AML-193 (cell line): ENCODE results near the gene PHF11.
A peak's percentile ranks its signal among the peaks of the same experiment; 100 is the strongest.
"Not testable (repeated sequence)": the region's sequence is repeated elsewhere in the genome, so short reads cannot be mapped to it uniquely, and the experiment has no call there.

Experiments used
- DNase-seq, 2 experiments: peaks; one replicate each; lab custom pipeline; 2025; lab: John Stamatoyannopoulos, UW

The PHF11 gene

DNA sequence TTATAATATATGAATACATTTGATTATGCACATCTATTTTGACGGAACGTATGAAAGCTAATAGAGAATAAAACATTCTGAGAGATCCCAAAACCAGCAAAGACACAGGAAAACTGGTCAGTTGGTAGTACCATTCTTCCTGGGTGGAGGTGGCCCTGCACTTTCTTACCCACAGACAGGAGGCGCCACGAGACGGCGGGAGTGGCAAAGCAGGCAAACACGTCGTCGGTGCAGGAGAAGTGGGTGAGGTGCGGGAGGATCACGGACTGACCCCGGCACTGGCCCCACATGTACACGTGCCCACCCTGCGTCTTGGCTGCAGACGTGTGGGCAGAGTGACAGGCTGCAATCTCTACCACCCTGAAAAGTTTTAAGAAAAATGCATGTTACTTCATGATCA, 53.5 kb downstream of the PHF11 start:
- no peak for DNase-seq

GRCh38 chr13:49550942-49551644, 55.3 kb downstream of the PHF11 start:
- DNase-seq: no peak

DNA sequence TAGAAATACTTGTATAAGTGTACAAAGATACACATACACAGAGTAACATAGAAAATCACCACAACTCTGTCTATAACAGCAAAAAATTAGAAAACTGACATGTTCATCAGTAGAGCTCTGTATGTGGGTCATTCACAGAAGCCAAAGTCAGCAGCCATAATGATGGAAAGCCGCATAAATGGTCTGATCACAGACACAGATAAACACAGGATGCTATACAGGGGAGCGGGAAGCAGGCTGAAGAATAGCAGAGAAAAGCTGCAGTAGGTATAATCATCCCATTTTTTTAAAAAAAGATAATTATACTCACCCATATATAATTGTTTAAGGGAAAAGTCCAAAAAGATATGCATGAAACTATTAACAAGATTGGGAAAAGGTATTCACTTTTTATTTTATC, 58.1 kb downstream of the PHF11 start:
- no peak for DNase-seq

DNA sequence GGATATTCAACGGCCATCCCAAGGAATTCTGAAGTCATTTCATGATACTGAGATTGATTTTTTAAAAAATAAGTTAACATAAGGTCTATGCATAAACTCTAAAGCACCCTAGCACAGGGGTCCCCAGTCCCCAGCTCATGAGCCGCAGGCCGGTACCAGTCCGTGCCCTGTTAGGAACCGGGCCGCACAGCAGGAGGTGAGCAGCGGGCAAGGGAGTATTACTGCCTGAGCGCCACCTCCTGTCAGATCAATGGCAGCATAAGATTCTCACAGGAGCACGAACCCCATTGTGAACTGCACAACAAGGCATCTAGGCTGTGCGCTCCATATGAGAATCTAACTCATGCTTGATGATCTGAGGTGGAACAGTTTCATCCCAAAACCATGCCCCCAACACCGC, 58.6 kb downstream of the PHF11 start:
- DNase-seq: no peak

DNA sequence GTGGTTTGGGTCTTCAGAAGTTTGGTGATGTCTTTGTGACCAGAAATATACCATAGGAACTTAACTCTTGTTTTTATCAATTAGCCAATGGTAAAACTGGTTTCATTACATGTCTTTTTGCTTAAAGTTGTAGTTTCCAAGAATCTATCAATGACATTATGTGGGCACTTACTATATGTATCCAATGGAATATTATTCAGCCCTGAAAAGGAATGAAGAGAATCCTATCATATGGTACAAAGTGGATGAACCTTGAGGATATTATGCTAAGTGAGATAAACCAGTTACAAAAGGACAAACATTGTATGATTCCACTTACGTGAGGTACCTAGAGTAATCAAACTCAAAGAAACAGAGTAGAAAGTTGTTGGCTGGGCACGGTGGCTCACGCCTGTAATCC, 63.3 kb downstream of the PHF11 start:
- no peak for DNase-seq

DNA sequence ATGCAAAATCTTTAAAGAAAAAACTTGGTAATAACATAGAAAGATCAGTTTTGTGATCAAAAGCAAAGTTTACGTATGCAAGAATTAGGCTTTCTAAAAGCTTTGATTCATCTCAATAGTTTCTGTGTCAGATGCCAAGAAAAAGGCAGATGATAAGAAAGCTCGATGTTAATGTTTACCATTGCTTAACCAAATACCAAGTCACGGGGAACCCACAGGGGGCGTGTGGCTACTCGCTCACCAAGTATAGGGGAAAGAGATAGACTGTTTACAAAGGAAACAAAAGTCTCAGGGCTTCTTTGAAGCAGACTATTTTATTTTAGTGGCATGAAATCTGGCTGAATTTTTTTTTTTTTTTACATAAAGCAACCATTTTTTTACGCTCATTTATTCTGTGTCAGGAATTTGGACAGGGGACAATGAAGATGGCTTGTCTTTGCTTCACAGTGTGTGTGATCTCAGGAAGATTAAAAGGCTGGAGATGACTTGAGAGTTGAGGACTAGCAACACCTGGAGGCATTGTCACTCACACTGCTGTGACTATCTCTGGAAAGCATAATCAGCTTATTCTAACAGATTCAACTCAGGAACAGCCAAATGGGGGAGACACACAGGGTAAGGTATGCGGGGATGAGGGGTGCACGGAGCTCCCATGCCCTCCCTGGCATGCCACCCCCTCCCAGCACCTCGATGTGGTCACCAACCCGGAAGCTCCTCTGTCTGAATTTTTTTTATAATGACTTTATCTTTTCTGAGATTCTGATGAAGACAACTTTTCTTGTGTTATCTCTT, 64.7 kb downstream of the PHF11 start:
- no peak for DNase-seq

GRCh38 chr13:49561062-49561410, 65.3 kb downstream of the PHF11 start:
- DNase-seq: no peak

DNA sequence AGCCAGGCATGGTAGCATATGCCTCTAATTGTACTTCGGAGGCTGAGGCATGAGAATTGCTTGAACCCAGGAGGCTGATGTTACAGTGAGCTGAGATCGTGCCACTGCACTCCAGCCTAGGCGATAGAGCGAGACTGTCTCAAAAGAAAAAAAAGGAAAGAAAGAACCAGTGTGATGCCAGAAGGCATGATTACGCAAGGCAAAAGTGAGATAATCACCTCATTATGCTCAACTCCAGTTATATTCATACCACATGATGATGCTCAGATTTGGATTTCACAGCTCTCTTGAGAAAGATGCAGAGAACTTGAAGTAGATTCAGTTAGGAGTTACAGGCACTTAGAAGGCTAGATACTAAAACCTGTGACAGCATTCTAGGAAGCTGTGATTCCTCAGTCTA, 67.8 kb downstream of the PHF11 start:
- peak in 1 of 2 experiments; percentile 35 for DNase-seq

DNA sequence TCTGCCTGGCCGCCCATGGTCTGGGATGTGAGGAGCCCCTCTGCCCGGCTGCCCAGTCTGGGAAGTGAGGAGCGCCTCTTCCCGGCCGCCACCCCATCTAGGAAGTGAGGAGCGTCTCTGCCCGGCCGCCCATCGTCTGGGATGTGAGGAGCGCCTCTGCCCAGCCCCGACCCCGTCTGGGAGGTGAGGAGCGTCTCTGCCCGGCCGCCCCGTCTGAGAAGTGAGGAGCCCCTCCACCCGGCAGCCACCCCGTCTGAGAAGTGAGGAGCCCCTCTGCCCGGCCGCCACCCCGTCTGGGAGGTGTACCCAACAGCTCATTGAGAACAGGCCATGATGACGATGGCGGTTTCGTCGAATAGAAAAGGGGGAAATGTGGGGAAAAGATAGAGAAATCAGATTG, 69.7 kb downstream of the PHF11 start:
- not testable (repeated sequence) for DNase-seq

GRCh38 chr13:49566461-49566860, 70.7 kb downstream of the PHF11 start:
- DNase-seq: no peak

DNA sequence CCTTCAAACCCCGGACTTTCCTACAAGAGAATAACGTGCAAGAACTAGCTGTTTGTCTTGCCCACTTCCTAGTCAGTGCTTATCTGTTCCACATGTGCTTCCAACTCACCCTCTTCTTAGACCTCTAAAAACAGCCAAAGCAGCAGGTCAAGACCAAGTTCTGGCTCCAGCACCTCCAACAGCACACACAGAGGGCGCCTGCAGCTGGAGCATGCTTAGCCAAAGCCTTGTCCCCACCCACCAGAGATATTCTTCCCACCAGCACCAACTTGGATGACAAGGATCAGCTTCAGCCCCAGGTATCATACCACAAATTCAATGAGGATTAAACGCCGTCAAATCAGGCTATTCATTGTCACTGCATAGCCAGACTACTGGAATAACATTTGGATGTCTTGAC, 71.7 kb downstream of the PHF11 start:
- DNase-seq: no peak

- DNase-seq: peak; percentile 28 to 34
Observed at GRCh38 chr13:49569993-49570689, 74.4 kb downstream of the PHF11 start.

DNA sequence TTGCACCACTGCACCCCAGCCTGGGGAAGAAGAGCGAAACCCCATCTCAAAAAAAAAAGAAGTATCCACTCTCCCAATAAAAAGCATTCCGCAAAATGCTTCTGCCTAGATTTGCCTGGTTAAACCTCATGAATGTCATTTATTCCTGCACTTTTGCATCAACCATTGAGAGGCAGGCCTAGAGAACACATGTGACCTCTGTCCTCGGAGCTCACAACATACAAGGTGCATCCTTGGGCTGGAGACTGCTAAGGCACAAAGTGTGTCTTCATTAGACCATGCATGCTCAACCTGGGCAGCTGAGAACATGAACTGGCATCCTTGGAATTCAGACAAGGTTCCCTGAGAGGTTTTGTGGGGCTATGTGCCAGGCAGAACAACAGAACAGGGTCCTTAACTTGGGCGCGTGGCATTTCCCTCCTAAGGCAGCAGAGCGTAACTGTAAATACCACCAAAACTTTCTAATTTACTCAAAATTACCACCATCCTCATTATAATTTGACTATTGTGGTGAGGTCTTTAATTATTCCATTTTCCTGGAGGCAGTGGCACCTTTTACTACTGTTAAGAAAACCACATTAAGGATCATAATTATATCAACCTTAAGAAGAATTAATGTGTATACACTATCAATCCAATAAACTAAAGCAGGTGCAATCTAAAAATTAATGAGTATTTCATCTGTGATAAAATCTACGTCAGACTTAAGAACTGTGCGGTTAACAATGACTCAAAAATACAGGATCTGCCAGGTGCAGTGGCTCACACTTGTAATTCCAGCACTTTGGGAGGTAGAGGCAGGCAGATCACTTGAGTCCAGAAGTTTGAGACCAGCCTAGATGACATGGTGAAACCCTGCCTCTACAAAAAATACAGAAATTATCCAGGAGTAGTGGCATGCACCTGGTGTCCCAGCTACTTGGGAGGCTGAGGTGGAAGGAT, 75.8 kb downstream of the PHF11 start:
- no peak for DNase-seq
